Mononuclear cell (primary cell): ENCODE results near the gene KRTAP17-1. TPM values are rescaled to one million over a fixed set of nuclear protein-coding genes. Genes with fewer than 3 reads are reported as not detected.
"Not testable (repeated sequence)": the region's sequence is repeated elsewhere in the genome, so short reads cannot be mapped to it uniquely, and the experiment has no call there.

Experiments
- H3K27me3 ChIP-seq: 2 replicates; pipeline ENCODE4 v1.6.0; 2011; ENCODE audit warnings: low read length, control low read depth; ENCODE audit not compliant: insufficient read depth
- H3K4me1 ChIP-seq: 2 replicates; pipeline ENCODE4 v1.5.1; 2011; ENCODE audit warnings: mild to moderate bottlenecking, low read length, control low read depth; ENCODE audit not compliant: insufficient read depth
- H3K4me3 ChIP-seq: 2 replicates; pipeline ENCODE4 v1.5.1; 2011; ENCODE audit warnings: mild to moderate bottlenecking, low read length, moderate library complexity
- H3K9me3 ChIP-seq: 2 replicates; pipeline ENCODE4 v1.5.1; 2011; ENCODE audit warnings: low read depth, mild to moderate bottlenecking, control low read depth, low read length
- total RNA-seq: library from RNA; depleted of rRNA; stranded (reverse); fragments of >200 nt; gene quantifications from one replicate; pipeline ENCODE4 v1.2.3, GENCODE V29; 2012

The KRTAP17-1 gene
- total RNA-seq, 1 donor: not detected

DNA sequence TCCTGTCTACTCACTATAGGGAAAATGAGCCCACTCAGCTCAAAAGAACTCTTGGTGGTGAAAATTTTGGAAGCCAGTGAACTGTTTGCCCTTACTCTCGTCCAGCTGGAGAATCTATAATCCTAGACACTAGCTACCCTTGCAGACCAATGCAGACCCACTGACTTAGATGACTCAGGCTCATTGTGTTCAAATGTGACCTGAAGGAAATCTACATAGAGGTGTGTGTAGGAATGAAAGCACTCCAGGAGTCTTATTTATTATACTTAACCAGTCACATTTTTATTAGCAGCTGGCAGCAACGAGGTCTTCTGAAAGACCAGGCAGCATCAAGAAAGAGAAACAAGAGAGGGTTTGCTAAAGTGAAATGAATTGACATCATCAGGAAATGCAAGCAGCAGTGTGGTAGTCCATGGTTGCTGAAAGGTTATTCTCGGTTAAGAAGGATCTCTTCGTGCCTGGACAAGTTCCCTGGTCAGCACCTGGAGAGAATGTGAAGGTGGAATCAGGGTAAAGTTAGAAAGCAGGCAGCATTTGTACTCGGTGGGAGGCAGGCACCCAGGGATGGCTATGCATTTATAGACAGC, 14.2 kb downstream of the KRTAP17-1 start:
- Histone ChIP-seq H3K4me1 (peaks cover 14% of the 10 kb centered on the region), H3K27me3 (no peaks in the 10 kb centered on the region), H3K4me3 (no peak overlapping the region), H3K9me3 (no peaks in the 10 kb centered on the region)

DNA sequence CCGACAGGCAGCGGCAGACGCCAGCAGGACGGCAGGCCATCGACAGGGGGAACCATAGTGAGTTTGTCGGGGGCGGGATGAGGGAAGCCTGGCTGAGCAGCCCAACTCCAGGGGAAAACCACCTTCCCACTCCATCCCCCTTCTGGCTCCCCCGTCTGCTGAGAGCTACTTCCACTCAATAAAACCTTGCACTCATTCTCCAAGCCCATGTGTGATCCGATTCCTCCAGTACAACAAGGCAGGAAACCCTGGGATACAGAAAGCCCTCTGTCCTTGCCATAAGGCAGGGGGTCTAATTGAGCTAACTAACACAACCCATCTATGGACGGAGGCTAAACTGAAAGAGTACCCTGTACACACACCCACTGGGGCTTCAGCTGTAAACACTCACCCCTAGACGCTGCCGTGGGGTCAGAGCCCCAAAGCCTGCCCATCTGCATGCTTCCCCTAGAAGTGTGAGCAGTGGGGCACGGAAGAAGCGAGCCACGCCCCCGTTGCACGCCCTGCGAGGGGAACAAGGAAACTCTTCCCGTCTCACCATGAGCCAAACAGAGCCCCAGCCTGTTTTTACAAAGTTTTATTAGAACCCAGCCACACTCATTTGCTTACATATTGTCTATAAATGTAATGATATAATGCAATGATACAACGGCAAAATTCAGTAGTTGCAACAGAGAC, 16.9 kb downstream of the KRTAP17-1 start:
- peaks cover 12% of the 10 kb centered on the region for H3K4me1 ChIP-seq
- no peaks in the 10 kb centered on the region for H3K9me3 ChIP-seq

DNA sequence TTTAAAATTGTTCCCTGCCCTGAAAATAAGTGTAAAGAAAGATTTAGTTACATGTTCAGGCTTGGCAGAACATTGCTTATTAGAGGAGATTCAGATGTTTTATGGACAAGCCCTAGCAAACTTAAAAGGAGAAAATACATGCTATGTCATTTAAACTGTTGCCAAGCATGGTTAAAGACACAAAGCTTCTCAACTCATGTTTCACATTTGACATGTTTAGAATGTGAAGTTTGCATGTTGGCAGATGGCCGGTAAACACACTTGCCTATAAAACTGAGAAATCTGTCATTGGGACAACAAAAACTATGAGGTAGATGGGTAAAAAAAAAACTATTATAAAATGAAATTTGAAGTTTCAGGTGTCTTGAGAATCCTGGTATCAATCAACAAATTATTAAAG, 18.7 kb downstream of the KRTAP17-1 start:
- Histone ChIP-seq H3K4me3 (no peak overlapping the region), H3K9me3 (no peaks in the 10 kb centered on the region), H3K27me3 (no peaks in the 10 kb centered on the region), H3K4me1 (no peaks in the 10 kb centered on the region)

More for the DNA sequence above, 16.9 kb downstream of the KRTAP17-1 start:
- H3K4me3 ChIP-seq: no peak overlapping the region
- H3K27me3 ChIP-seq: no peaks in the 10 kb centered on the region

DNA sequence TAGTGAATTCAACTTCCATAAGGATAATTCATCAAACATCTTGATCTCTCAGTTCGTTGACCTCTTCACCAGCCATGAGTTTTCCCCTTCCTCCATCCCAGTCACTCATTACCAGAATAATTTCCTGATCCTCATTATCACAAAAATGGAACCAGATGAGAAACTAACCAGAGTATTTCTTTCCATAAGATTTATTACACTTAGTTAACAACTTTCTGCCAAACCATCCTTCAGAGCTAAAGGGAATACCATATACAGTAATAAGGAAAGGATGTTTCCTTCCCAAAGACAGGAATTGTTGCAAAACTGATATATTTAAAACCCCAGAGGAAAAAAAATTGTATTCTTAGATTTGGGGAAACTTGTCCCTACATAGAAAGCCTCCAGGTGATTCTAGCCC, 21.5 kb downstream of the KRTAP17-1 start:
- Histone ChIP-seq H3K9me3 (no peaks in the 10 kb centered on the region), H3K27me3 (no peaks in the 10 kb centered on the region), H3K4me3 (no peak overlapping the region), H3K4me1 (no peaks in the 10 kb centered on the region)

DNA sequence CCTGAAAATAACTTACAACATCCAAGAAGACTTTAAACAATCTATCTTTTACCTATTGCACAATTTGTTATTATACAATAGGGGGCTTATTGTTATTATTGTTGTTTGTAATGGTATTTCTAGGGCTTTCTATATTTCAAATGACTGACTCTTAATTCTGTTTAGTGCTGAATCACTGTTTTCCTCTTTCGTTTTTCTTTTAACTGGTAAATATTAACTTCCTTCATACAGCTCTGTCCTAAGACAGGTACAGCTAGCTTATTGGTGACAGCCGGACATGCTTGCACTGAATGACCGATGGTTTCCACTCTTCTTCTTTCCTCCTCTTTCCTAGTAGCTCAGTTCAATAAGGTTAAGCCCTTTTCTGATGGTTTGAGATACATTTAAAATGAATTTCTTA, 28.5 kb downstream of the KRTAP17-1 start:
- peaks cover 6% of the 10 kb centered on the region for H3K4me1 ChIP-seq
- no peak overlapping the region for H3K4me3 ChIP-seq
- H3K27me3 ChIP-seq: no peaks in the 10 kb centered on the region
- H3K9me3 ChIP-seq: no peaks in the 10 kb centered on the region

DNA sequence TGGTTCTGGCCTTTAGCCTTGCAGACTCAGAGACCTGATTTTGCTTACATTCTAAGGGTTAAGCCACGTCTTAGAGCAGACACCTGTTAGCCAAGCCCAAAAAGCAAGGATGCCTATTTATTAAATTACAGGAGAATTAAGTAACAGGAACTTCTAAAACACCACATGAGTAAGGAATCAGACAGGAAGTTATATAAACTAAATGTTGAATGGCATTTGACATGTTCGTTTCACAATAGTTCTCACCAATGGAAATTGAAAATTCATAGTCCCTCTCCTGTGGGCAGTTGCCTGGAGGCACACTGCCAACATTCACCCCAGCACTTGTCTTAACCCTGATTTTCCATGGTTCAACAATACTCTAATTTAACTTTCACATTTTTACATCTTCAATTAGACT, 31.0 kb downstream of the KRTAP17-1 start:
- Histone ChIP-seq H3K4me1 (peaks cover 6% of the 10 kb centered on the region), H3K27me3 (no peaks in the 10 kb centered on the region), H3K9me3 (no peaks in the 10 kb centered on the region), H3K4me3 (no peak overlapping the region)

DNA sequence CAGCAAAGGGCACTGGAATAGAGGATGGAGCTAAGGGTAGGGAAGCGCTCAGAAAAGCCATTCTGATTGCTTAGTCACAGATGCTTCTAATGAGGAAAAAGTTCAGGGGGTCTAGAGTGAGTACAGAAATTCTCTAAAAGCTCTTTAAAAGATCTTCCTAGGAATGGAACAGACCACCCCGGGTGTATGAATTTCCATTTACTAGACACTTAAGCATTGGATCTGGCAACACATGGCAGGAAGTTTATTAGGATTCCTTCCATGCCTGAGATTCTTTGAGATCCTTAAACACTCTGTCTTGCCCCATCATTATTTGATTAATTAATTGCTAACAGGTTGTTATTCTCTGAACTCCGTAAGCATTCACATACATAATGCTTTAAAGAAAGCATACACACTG, 31.5 kb downstream of the KRTAP17-1 start:
- Histone ChIP-seq H3K4me1 (peaks cover 6% of the 10 kb centered on the region), H3K4me3 (no peak overlapping the region), H3K27me3 (no peaks in the 10 kb centered on the region), H3K9me3 (no peaks in the 10 kb centered on the region)

DNA sequence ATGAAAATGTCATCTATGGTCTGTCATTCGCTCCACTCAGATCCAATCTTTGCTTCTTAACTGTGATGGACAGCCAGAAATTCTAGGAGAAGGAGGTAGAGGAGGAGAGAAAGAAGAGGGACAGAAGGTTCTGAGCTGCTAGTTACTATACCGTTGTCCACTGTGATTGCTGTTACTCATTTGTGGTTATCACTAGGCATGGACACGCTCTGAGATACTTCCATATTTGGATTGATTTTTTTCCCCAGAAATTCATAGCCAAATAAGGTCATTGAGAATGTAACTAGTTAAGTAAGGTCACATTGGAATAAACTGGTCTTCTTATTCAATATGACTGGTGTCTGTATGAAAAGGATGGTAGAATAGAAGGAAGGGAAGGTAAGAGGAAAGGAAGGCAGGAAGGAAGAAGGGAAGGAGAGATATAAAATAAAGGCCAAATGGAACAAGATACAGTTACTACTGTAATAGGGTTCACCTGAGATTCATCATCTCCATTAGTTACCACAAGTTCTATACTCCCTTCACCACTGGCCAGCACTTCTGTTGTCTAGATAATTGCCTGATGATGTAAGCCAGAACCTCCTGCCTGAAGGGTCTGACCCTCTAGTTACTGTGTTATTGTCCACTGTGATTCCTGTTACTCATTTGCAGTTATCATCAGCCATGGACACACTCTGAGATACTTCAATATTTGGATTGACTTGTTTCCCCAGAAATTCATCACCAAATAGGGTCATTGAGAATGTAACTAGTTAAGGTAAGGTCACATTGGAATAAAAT, 37.1 kb downstream of the KRTAP17-1 start:
- no peaks in the 10 kb centered on the region for H3K9me3 ChIP-seq
- no peaks in the 10 kb centered on the region for H3K27me3 ChIP-seq
- no peaks in the 10 kb centered on the region for H3K4me1 ChIP-seq
- no peak overlapping the region for H3K4me3 ChIP-seq

DNA sequence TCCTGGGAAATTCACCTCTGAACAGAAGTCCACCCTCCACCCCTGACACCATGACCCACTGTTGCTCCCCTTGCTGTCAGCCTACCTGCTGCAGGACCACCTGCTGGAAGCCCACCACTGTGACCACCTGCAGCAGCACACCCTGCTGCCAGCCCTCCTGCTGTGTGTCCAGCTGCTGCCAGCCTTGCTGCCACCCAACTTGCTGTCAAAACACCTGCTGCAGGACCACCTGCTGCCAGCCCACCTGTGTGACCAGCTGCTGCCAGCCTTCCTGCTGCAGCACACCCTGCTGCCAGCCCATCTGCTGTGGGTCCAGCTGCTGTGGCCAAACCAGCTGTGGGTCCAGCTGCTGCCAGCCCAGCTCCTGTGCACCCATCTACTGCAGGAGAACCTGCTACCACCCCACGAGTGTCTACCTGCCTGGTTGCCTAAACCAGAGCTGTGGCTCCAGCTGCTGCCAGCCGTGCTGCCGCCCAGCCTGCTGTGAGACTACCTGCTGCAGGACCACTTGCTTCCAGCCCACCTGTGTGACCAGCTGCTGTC, 39.8 kb downstream of the KRTAP17-1 start, which contains the start of gene KRTAP9-7:
Gene KRTAP9-7, plus strand, starts transcription at position 51 of the 543 bp plus-strand sequence. Its CDS starts 0 bp downstream, at position 51.
- not testable (repeated sequence) for H3K4me3 ChIP-seq, H3K4me1 ChIP-seq, H3K27me3 ChIP-seq, H3K9me3 ChIP-seq

DNA sequence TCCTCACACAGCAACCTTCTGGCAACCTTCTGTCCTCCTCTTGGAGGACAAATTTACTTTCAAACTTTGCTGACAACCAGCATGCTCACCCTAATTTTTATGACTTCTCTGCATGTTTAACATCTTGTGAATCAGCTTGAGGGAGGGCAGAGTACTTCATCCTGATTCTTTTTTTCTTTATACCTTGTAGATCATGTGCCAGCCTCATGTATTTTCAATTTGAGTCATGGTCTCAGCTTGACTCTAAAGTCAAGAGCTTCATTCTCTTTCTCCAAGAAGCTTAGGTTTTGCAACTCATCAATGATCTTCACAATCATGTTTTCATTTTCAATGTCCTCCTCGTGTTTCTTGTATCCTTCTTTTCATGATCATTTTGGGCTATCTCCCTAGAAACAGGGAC, 43.7 kb downstream of the KRTAP17-1 start:
- Histone ChIP-seq H3K4me1 (no peaks in the 10 kb centered on the region), H3K4me3 (no peak overlapping the region), H3K27me3 (no peaks in the 10 kb centered on the region)

DNA sequence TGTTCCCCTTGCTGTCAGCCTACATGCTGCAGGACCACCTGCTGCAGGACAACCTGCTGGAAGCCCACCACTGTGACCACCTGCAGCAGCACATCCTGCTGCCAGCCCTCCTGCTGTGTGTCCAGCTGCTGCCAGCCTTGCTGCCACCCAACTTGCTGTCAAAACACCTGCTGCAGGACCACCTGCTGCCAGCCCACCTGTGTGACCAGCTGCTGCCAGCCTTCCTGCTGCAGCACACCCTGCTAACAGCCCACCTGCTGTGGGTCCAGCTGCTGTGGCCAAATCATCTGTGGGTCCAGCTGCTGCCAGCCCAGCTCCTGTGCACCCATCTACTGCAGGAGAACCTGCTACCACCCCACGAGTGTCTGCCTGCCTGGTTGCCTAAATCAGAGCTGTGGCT, 44.2 kb downstream of the KRTAP17-1 start:
- H3K4me1 ChIP-seq, H3K27me3 ChIP-seq: not testable (repeated sequence)

More for the DNA sequence above, 43.7 kb downstream of the KRTAP17-1 start:
- no peaks in the 10 kb centered on the region for H3K9me3 ChIP-seq

DNA sequence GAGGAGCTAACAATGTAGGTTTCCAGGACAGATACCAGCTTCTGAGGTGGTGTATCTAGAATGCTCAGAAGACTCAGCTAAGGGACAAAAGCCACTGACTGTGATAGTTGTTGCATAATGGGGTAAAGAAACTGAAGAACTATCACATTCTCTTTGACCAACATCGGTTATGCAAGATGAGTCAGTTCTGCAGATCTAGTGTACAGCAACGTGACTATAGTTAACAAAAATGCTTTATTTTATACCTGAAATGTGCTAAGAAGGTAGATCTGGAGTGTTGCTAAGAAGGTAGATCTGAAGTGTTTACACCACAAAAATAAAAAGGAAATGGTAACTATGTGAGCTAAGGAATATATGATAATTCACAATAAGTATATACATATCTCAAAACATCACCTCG, 47.8 kb downstream of the KRTAP17-1 start:
- H3K9me3 ChIP-seq: no peaks in the 10 kb centered on the region
- H3K4me3 ChIP-seq: no peak overlapping the region
- no peaks in the 10 kb centered on the region for H3K4me1 ChIP-seq
- no peaks in the 10 kb centered on the region for H3K27me3 ChIP-seq

More for the DNA sequence above, 44.2 kb downstream of the KRTAP17-1 start:
- H3K4me3 ChIP-seq, H3K9me3 ChIP-seq: not testable (repeated sequence)

DNA sequence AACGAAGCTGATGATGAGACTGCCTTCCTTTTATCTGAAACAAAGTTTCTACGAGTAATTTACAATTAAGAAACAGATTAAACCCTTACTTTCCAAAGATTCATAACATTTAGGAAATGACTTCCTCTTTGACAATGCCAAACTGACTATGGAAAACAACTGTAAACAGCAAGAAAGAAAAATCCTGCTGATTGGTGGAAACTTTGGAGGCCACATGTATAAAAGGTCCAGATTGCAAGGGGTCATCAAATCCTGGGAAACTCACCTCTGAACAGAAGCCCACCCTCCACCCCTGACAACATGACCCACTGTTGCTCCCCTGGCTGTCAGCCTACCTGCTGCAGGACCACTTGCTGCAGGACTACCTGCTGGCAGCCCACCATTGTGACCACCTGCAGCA, 50.4 kb downstream of the KRTAP17-1 start, which contains the start of gene KRTAP9-6:
Gene KRTAP9-6, plus strand, starts transcription at position 301 of the 400 bp plus-strand sequence. Its CDS starts 0 bp downstream, at position 301.
- Histone ChIP-seq H3K4me3 (no peak within 1 kb of the TSS), H3K4me1 (no peaks in the 10 kb centered on the region), H3K9me3 (no peaks in the 10 kb centered on the region), H3K27me3 (no peaks in the 10 kb centered on the region)
